SK-N-MC (cell line): ENCODE results near the gene SLC25A38.
"Not testable (repeated sequence)": the region's sequence is repeated elsewhere in the genome, so short reads cannot be mapped to it uniquely, and the experiment has no call there.

Source experiments
- DNase-seq: peaks from one replicate; pipeline ENCODE4 v3.0.0-alpha.2; 2011; ENCODE audit warnings: low read depth, low spot score
- H3K27ac ChIP-seq: fragments of 200-600 bp; sonication (generic); 2 replicates; pipeline ENCODE4 v1.5.1; 2016; ENCODE audit warnings: mixed run types
- H3K36me3 ChIP-seq: fragments of 200-600 bp; sonication (generic); 2 replicates; pipeline ENCODE4 v1.6.1; 2017; ENCODE audit warnings: antibody characterized with exemption, low read length, mixed read lengths; ENCODE audit not compliant: insufficient read depth
- H3K4me3 ChIP-seq: fragments of 200-600 bp; sonication (generic); 2 replicates; pipeline ENCODE4 v1.5.1; 2016
- H3K9ac ChIP-seq: fragments of 200-600 bp; sonication (generic); 2 replicates; pipeline ENCODE4 v1.8.0; 2017; ENCODE audit warnings: mixed run types, mixed read lengths; ENCODE audit not compliant: insufficient read length
- H3K9me3 ChIP-seq: fragments of 200-600 bp; sonication (generic); 2 replicates; pipeline ENCODE4 v1.6.1; 2017; ENCODE audit warnings: low read depth, mild to moderate bottlenecking, antibody characterized with exemption, low read length, moderate library complexity, mixed read lengths
- EZH2 ChIP-seq: fragments of 200-600 bp; sonication (generic); IDR thresholded peaks from one replicate; pipeline ENCODE4 v1.6.1; 2017; ENCODE audit warnings: antibody characterized with exemption
- FOXP2 ChIP-seq: optimal IDR thresholded peaks from 2 replicates; pipeline ENCODE3; 2011; ENCODE audit warnings: mild to moderate bottlenecking, moderate library complexity; ENCODE audit not compliant: insufficient read depth; ENCODE audit errors: extremely low read length, control extremely low read depth
- POLR2AphosphoS5 ChIP-seq: IDR thresholded peaks from 2 replicates; pipeline ENCODE4 v1.6.1; 2012; ENCODE audit warnings: mild to moderate bottlenecking, low read depth, low read length, borderline replicate concordance

The SLC25A38 gene

GRCh38 chr3:39346785-39347585, 36.2 kb upstream of the SLC25A38 start:
- no peaks in the 10 kb centered on the region for H3K36me3 ChIP-seq
- no peaks in the 10 kb centered on the region for H3K9me3 ChIP-seq
- H3K27ac ChIP-seq: no peak overlapping the region
- no peak overlapping the region for H3K4me3 ChIP-seq
- no peak overlapping the region for H3K9ac ChIP-seq
- DNase-seq: no peak
- TF ChIP-seq POLR2AphosphoS5 (no peak), EZH2 (no peak), FOXP2 (no peak)

DNA sequence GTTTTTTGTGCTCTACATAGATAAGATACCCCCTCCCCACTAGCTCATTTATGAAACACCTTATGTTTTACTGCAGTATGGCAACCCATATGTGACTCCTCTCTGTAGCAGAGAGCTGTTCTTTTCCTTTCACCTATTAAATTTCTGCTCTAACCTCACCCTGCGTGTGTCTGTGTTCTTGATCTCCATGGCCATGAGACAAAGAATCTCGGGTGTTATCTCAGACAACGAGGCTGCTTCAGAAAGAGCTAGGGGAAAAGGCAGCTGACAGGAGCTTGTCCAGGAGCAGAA, 35.6 kb upstream of the SLC25A38 start:
- Histone ChIP-seq H3K9ac (no peak overlapping the region), H3K27ac (no peak overlapping the region), H3K4me3 (no peak overlapping the region), H3K9me3 (no peaks in the 10 kb centered on the region), H3K36me3 (no peaks in the 10 kb centered on the region)
- DNase-seq: no peak
- TF ChIP-seq FOXP2: no peak
- no peak for TF ChIP-seq POLR2AphosphoS5
- TF ChIP-seq EZH2: no peak

- no peak for DNase-seq
- H3K36me3 ChIP-seq: no peaks in the 10 kb centered on the region
- H3K27ac ChIP-seq: no peak overlapping the region
- no peak for TF ChIP-seq EZH2
- no peak for TF ChIP-seq POLR2AphosphoS5
- no peak for TF ChIP-seq FOXP2
- H3K9me3 ChIP-seq: no peaks in the 10 kb centered on the region
- no peak overlapping the region for H3K4me3 ChIP-seq
- no peak overlapping the region for H3K9ac ChIP-seq
Observed at GRCh38 chr3:39349080-39349479, 34.1 kb upstream of the SLC25A38 start.

DNA sequence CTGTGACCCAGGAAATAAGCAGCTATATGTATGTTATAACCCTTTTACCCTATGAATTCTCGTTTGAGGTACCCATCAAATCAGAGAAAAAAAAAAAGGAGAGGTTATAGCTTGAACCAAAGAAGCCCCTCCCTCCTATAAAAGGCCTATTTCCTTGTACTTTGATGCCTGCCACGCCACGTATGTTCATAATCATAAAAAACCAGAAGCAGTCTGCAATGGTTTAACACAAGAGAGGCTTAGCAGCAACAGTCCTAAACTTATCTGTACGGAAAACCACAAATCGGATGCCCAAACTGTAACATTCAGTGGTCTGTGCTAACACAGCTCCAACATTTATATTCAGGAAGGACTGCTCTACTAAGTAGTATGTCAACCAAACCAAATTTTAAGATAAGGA, 32.5 kb upstream of the SLC25A38 start:
- no peak overlapping the region for H3K9ac ChIP-seq
- no peak for TF ChIP-seq POLR2AphosphoS5
- no peak for TF ChIP-seq FOXP2
- no peak for TF ChIP-seq EZH2
- H3K36me3 ChIP-seq: no peaks in the 10 kb centered on the region

GRCh38 chr3:39351134-39351533, 32.0 kb upstream of the SLC25A38 start:
- not testable (repeated sequence) for H3K9ac ChIP-seq, DNase-seq, H3K9me3 ChIP-seq, H3K27ac ChIP-seq, H3K4me3 ChIP-seq, H3K36me3 ChIP-seq

More for the DNA sequence above, 32.5 kb upstream of the SLC25A38 start:
- H3K9me3 ChIP-seq: no peaks in the 10 kb centered on the region
- H3K27ac ChIP-seq: no peak overlapping the region
- H3K4me3 ChIP-seq: no peak overlapping the region
- DNase-seq: no peak

- H3K27ac ChIP-seq, H3K9me3 ChIP-seq, DNase-seq, H3K4me3 ChIP-seq, H3K36me3 ChIP-seq, H3K9ac ChIP-seq: not testable (repeated sequence)
Observed at GRCh38 chr3:39353168-39353927, 29.8 kb upstream of the SLC25A38 start.

- H3K9me3 ChIP-seq: no peaks in the 10 kb centered on the region
- no peak for TF ChIP-seq EZH2
- no peak for TF ChIP-seq FOXP2
- TF ChIP-seq POLR2AphosphoS5: no peak
- DNase-seq: no peak
- no peaks in the 10 kb centered on the region for H3K36me3 ChIP-seq
- no peak overlapping the region for H3K9ac ChIP-seq
- no peak overlapping the region for H3K4me3 ChIP-seq
- no peak overlapping the region for H3K27ac ChIP-seq
Observed at GRCh38 chr3:39358333-39358732, 24.8 kb upstream of the SLC25A38 start.

GRCh38 chr3:39361252-39361927, 21.8 kb upstream of the SLC25A38 start:
- H3K36me3 ChIP-seq: no peaks in the 10 kb centered on the region
- H3K9ac ChIP-seq: no peak overlapping the region
- H3K9me3 ChIP-seq: no peaks in the 10 kb centered on the region
- TF ChIP-seq POLR2AphosphoS5: no peak
- H3K4me3 ChIP-seq: no peak overlapping the region
- no peak overlapping the region for H3K27ac ChIP-seq
- DNase-seq: no peak

- Histone ChIP-seq H3K27ac (no peak overlapping the region), H3K9me3 (no peaks in the 10 kb centered on the region), H3K36me3 (no peaks in the 10 kb centered on the region), H3K9ac (no peak overlapping the region), H3K4me3 (no peak overlapping the region)
- no peak for DNase-seq
- TF ChIP-seq POLR2AphosphoS5: no peak
Observed at GRCh38 chr3:39362192-39362591, 21.0 kb upstream of the SLC25A38 start.
